CD4-positive, alpha-beta T cell treated with Interleukin-1 beta for 1 hour (primary cell): ENCODE results near the gene BTAF1.

Experiments used
- DNase-seq, 2 donors: peaks; one replicate each; pipeline ENCODE4 v3.0.0-alpha.2; 2020 to 2022

BTAF1 gene

GRCh38 chr10:91908337-91909116, 15.0 kb upstream of the BTAF1 start:
- peak; percentile 74 to 75 for DNase-seq

GRCh38 chr10:91909117-91909677, 14.4 kb upstream of the BTAF1 start, which contains the start of gene FGFBP3:
TSS of gene FGFBP3 (minus strand) at chr10:91909486. CDS start at chr10:91908969, 517 bp downstream.
- peak; percentile 11 to 29 for DNase-seq

GRCh38 chr10:91910467-91910866, 13.1 kb upstream of the BTAF1 start:
- DNase-seq: no peak

DNA sequence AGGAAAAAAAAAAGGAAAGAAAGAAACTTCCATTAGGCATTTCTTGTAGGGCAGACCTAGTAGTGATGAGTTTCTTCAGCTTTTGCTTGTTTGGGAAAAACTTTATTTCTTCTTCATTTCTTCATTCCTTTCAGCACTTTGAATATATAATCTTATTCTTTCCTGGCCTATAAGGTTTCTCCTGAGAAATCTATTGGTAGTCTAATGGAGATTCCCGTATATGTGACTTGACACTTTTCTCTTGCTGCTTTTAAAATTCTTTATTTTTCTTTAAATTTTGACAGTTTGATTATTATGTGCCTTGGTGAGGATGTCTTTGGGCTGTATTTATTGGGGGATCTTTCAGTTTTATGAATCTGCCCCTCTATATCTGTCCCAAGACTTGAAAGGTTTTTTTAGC, 3.9 kb upstream of the BTAF1 start:
- no peak for DNase-seq

DNA sequence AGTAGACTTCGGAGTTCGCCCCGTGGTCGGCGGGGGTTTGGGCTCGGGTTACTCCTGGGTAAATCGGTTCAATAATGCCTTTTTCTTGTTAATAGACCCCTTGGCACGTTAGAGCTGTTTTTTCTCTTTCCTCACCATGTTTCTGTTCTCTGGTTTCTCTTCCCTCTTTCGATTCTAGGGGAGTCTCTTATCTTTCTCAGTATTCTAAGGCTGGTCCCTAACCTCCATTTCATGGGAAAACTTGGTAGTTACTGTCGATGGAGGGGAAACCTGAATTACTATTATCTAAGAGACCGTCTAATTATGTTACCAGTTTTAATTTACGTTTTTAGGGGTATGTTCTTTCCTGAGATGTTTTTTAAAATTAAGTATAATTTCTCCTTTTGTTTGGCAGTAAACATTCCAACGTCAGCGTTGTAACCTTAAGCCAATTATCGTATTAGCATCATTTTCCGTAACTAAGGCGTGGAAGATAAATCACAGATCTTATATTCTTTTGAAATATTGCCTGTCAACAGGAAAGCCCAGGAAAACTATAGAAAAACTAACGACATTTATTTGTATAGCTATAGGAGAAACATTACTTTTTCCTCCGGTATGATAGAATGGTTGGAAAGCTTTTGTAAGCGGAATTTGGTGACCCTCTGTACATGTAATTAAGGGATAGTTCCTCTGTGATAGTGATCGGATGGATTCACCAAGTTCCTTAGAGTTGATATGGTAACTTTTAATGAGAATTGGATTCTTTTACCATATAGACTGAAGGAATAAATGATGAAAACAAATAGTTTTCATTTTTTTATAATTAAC, 847 bp downstream of the BTAF1 start:
- no peak for DNase-seq

DNA sequence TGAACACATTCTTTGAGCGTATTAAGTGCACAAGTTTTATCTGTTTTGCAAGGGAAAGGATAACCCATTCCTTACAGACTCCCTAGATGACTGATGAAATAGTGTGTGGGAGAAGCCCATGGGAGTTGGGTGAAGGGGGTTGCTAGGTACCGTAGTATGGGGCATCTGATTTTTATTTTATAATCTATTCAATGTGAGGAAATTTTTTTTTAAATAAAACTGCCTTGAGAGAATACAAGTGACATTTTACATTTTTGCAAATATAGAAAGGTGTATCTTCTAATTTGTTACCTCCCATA, 1.4 kb downstream of the BTAF1 start:
- no peak for DNase-seq

GRCh38 chr10:91930939-91931338, 7.4 kb downstream of the BTAF1 start:
- DNase-seq: no peak

DNA sequence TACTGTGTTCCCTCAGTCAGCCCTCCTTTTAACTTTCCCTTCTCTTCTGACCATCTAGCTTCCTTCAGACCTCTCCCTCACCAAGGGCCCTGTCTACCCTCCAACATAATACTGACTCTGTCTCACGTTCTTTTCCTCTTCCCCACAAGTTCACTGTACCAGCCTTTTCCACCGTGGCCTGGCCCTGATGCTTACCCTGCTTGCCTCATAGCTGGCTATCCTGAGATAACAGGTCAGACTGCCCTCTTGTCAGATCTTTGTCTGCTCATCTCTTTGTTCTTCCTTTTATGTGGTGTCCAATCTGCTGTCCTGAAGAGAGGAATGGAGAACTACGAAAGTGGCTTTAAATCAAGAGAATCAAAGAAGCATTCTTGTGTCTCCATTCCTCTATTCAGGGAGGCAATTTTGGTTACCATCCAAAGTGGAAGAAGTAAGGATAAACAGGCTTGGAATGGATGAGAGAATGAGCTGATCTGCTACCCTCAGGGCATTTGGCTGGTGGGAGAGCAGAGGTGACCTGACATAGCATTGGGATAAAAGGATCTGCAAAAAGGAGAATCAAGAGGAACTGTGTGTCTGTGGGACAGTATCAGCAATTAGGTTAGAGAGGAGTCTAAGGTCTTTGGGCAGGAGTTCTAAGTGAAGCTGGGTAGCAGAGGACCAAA, 8.1 kb downstream of the BTAF1 start:
- no peak for DNase-seq

GRCh38 chr10:91932737-91933136, 9.2 kb downstream of the BTAF1 start:
- DNase-seq: no peak

DNA sequence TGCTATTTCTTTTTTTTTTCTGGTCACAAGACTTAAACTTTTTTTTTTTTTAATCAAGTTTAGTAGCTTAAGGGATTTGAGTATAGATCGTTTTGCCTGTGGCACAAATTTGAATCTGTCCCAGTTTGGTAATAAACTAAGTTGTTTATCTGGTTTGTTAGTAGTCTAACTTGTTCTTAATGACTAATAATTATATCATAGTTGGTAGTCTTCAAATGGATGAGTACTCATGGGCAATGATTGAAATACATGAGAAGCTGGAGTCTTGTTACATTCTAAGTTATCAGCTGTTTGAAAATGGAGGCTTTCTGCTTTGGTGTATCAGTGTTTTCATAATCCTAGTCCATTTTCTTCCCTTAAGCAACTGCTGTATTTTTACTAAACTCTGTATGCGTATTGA, 12.3 kb downstream of the BTAF1 start:
- DNase-seq: no peak

DNA sequence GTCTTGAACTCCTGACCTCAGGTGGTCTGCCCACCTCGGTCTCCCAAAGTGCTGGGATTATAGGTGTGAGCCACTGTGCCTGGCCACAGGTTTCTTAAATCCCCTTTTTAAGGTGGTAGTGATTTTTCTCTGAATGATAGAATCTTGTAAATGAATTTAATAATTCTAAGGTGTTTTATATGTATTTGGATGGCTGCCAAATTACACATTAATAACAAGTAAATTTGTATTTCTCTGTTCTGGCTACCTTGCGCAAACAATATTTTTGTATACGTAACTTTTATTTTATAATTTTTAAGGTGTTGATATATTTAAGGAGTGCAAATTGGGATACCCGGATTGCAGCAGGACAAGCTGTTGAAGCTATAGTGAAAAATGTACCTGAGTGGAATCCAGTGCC, 16.1 kb downstream of the BTAF1 start:
- DNase-seq: no peak

DNA sequence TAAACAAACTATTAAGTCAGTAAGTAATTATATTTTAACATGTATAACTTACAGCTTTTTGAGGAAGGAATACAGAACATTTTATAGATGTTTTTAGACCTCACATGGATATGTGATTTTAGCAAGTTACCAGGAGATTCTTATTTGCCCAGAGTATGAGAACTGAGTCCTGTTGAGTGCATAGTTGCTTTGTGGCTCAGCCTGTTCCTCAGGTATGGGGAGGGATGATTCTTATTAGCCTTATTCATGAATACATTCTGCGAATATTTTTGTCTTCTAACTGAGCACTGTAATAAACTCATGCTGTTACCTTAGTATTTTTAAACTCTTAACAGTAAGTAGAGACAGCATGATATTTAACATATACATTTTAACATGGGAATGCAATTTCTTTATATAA, 17.9 kb downstream of the BTAF1 start:
- no peak for DNase-seq

- no peak for DNase-seq
Observed at GRCh38 chr10:91944880-91945630, 21.5 kb downstream of the BTAF1 start.

DNA sequence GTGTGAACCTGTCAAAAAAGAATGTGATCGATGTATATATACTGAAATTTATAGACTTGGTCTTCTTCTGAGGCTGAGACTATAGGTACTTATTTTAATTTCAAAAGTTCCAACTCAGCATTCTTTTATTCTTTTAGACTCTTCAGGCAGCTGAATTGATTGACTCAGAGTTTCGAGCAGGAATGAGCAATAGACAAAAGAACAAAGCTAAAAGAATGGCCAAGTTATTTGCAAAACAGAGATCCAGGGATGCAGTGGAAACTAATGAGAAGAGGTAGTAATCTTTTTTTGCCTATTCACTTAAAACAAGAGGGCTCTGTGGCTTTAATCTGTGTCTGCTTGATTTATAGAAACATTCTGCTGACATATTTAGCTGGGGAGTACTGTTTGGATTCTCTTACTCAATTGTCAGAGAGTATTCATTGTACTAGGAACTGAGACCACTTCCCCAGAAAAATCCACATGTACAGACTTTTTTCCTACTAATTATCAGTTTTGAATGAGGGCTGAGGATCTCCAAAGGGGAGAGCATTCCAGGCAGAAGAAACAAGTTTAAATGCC, 30.1 kb downstream of the BTAF1 start:
- DNase-seq: no peak

DNA sequence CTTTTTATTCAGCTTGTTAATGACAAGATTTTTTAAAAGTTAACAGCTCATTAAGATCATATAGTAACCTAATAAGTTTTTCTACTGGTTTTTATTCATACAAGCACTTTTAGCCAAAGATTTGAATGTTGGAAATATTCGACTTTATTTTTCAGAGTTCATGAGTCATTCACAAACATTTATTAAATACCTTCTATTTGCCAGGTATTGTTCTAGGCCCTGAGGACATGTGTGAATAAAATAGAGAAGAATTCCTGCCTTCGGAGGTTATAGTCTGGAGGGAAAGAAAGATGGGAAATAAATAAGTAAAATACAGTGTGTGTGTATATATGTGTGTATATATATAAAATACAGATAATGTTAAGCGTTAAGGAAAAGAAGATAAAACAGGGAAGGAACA, 31.5 kb downstream of the BTAF1 start:
- no peak for DNase-seq

DNA sequence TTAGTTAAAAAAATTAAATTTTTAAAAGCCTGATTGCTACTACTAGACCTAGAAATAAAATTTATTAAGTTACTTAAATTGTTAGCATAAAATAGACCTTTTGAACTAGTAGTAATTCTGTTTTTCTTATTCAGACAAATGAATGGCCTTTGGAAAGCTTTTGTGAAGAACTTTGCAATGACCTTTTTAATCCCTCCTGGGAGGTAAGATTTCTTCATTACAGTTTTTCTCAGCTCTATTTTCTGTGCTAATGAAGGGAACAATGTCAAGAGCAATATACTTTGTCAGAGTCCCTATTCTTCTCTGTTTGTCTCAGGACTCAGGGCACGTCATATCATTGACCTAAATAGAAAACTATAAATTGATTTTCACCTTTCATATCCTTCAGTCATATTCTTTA, 33.5 kb downstream of the BTAF1 start:
- DNase-seq: no peak

DNA sequence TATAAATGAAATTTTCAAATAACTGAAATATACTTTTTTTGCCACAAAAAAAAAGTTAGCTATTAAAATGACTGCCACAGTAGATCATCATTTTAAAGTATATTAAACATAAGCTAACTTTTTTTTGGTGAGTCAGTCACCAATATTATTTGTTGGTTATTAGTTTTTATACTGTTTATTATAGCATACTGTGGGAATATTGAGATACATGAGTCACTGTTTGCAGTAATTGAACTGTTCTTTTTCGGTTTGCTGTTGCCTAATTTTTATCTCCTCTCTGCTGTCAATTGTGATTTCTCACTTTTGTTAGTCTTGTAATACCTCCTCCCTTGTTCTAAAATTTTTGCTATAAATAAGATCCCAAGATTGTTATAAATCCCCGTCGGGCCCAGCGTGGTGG, 45.7 kb downstream of the BTAF1 start:
- DNase-seq: no peak

GRCh38 chr10:91974960-91975359, 51.4 kb downstream of the BTAF1 start:
- DNase-seq: no peak

DNA sequence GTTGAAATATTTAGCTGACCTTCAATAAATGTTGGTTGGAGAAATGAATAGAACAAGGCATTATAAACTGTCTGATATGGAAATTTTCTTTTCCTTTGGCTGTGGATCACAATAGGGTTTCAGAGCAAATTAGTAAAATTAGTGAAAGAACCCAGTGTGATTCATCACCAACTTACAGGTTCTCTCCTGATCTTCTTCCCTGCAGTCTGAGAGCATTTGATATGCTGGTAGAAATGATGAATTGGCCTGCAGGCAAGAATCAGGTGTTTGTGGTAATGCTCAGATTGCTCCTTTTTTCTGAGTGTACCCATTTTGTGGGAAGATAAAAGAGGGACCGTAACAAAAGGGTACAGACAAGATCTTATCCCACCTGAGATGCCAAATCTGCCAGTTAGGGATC, 51.9 kb downstream of the BTAF1 start:
- no peak for DNase-seq

- no peak for DNase-seq
Observed at GRCh38 chr10:91976317-91977051, 52.9 kb downstream of the BTAF1 start.

- DNase-seq: no peak
Observed at GRCh38 chr10:91977491-91977890, 53.9 kb downstream of the BTAF1 start.

- no peak for DNase-seq
Observed at GRCh38 chr10:91978585-91978984, 55.0 kb downstream of the BTAF1 start.
